OCI-LY1 (cell line): Measurements from ENCODE around the gene TIMM22.
"Not testable (repeated sequence)": the region's sequence is repeated elsewhere in the genome, so short reads cannot be mapped to it uniquely, and the experiment has no call there.

Experiments used
- H2AFZ ChIP-seq: fragments of 200-600 bp; sonication (generic), shearing (Covaris generic); 2 replicates; pipeline ENCODE4 v1.6.0; 2014; ENCODE audit warnings: antibody characterized with exemption, mild to moderate bottlenecking, low read length
- H3F3A ChIP-seq: fragments of 200-600 bp; sonication (generic), shearing (Covaris generic); 2 replicates; pipeline ENCODE4 v1.6.0; 2014; ENCODE audit warnings: mild to moderate bottlenecking, antibody characterized with exemption, low read length, moderate library complexity; ENCODE audit not compliant: insufficient read depth
- H3K27ac ChIP-seq: fragments of 200-600 bp; sonication (generic); 2 replicates; pipeline ENCODE4 v1.5.1; 2014; ENCODE audit warnings: low read length, mixed run types, mild to moderate bottlenecking, low read depth; ENCODE audit not compliant: poor library complexity, severe bottlenecking
- H3K27me3 ChIP-seq: fragments of 200-600 bp; sonication (generic); 2 replicates; pipeline ENCODE4 v1.6.0; 2014; ENCODE audit warnings: antibody characterized with exemption, mild to moderate bottlenecking, low read length, moderate library complexity; ENCODE audit not compliant: insufficient read depth
- H3K36me3 ChIP-seq: fragments of 200-600 bp; sonication (generic); 2 replicates; pipeline ENCODE4 v1.6.1; 2014; ENCODE audit warnings: mild to moderate bottlenecking, antibody characterized with exemption, low read length, moderate library complexity, mixed read lengths; ENCODE audit not compliant: insufficient read depth
- H3K4me1 ChIP-seq: fragments of 200-600 bp; sonication (generic); 2 replicates; pipeline ENCODE4 v1.5.1; 2014; ENCODE audit warnings: mild to moderate bottlenecking, low read length, moderate library complexity; ENCODE audit not compliant: insufficient read depth, severe bottlenecking
- H3K4me2 ChIP-seq: fragments of 200-600 bp; sonication (generic), shearing (Covaris generic); 2 replicates; pipeline ENCODE4 v1.6.1; 2014; ENCODE audit warnings: low read length
- H3K4me3 ChIP-seq: fragments of 200-600 bp; sonication (generic); 2 replicates; pipeline ENCODE4 v1.5.1; 2014; ENCODE audit warnings: low read length, low read depth, mild to moderate bottlenecking, mixed read lengths; ENCODE audit not compliant: poor library complexity, severe bottlenecking
- H3K79me2 ChIP-seq: fragments of 200-600 bp; shearing (Covaris generic); 2 replicates; pipeline ENCODE4 v1.6.1; 2016; ENCODE audit warnings: mixed run types, low read length, mixed read lengths; ENCODE audit not compliant: insufficient read depth
- H3K9ac ChIP-seq: fragments of 200-600 bp; sonication (generic), shearing (Covaris generic); 2 replicates; pipeline ENCODE4 v1.6.1; 2014; ENCODE audit warnings: mild to moderate bottlenecking, low read length, mixed read lengths
- H3K9me2 ChIP-seq: fragments of 200-600 bp; sonication (generic), shearing (Covaris generic); 2 replicates; pipeline ENCODE4 v1.6.1; 2014; ENCODE audit warnings: low read depth, mild to moderate bottlenecking, low read length, mixed read lengths
- H3K9me3 ChIP-seq: fragments of 200-600 bp; shearing (Covaris generic); 2 replicates; pipeline ENCODE4 v1.6.1; 2014; ENCODE audit warnings: low read length, mixed read lengths
- H4K20me1 ChIP-seq: fragments of 200-600 bp; sonication (generic), shearing (Covaris generic); 2 replicates; pipeline ENCODE4 v1.6.0; 2016; ENCODE audit warnings: mild to moderate bottlenecking, low read length; ENCODE audit not compliant: insufficient read depth
- EZH2 ChIP-seq: fragments of 200-600 bp; sonication (generic), shearing (Covaris generic); IDR thresholded peaks from 2 replicates; pipeline ENCODE4 v1.8.0; 2017; ENCODE audit warnings: borderline replicate concordance, mixed run types, mild to moderate bottlenecking, antibody characterized with exemption, low read length, moderate library complexity, mixed read lengths
- TF ChIP-seq, protein P1 (sequence below): fragments of 200-600 bp; sonication (generic), shearing (Covaris generic); IDR thresholded peaks from 2 replicates; pipeline ENCODE4 v1.5.1; 2017; ENCODE audit warnings: mild to moderate bottlenecking, antibody characterized with exemption, low read length, moderate library complexity, mixed read lengths

The TIMM22 gene

DNA sequence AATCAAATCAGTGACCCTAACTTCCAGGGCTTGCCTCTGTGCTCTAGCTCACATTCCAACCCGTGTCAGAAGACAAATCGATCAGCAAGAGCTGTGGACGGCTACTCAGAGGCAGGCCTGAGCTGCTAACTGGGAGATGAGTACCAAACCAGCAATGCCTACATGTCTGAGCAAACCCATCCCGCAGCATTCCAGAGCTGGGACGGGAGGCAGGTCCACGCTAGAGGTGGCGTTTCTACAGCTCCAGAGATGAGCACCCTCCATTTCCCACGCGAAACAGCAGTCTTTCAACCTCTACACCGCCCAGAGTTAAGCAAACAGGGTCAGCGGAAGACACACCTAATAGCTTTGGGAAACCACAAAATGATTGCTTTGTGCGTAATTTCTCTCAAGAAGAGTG lies 23.9 kb upstream of the TIMM22 start:
- Histone ChIP-seq H3K27me3 (no peaks in the 10 kb centered on the region; the same call in 1 of the 2 replicates), H3K9me3 (no peaks in the 10 kb centered on the region), H3K36me3 (no peaks in the 10 kb centered on the region), H3F3A (no peaks in the 10 kb centered on the region), H3K4me1 (no peaks in the 10 kb centered on the region), H3K4me2 (no peak overlapping the region), H3K27ac (no peak overlapping the region), H3K9ac (no peak overlapping the region), H4K20me1 (no peaks in the 10 kb centered on the region), H3K9me2 (no peaks in the 10 kb centered on the region), H3K79me2 (no peaks in the 10 kb centered on the region), H3K4me3 (no peak overlapping the region), H2AFZ (no peak overlapping the region)
- TF ChIP-seq, protein P1, sequence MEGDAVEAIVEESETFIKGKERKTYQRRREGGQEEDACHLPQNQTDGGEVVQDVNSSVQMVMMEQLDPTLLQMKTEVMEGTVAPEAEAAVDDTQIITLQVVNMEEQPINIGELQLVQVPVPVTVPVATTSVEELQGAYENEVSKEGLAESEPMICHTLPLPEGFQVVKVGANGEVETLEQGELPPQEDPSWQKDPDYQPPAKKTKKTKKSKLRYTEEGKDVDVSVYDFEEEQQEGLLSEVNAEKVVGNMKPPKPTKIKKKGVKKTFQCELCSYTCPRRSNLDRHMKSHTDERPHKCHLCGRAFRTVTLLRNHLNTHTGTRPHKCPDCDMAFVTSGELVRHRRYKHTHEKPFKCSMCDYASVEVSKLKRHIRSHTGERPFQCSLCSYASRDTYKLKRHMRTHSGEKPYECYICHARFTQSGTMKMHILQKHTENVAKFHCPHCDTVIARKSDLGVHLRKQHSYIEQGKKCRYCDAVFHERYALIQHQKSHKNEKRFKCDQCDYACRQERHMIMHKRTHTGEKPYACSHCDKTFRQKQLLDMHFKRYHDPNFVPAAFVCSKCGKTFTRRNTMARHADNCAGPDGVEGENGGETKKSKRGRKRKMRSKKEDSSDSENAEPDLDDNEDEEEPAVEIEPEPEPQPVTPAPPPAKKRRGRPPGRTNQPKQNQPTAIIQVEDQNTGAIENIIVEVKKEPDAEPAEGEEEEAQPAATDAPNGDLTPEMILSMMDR, result no peak
- TF ChIP-seq EZH2, result no peak

DNA sequence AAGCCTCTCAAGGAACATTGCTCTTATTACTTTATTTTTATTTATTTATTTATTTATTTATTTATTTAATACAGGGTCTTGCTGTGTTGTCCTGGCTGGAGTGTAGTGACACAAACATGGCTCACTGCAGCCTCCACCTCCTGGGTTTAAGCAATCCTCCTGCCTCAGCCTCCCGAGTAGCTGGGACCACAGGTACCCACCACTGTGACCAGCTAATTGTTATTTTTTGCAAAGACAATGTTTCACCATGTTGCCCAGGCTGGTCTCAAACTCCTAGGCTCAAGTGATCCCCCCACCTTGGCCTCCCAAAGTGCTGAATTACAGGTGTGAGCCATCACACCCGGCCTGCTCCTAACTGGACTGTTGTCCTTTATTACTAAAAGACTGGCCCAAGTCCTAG lies 22.2 kb upstream of the TIMM22 start:
- H3K4me3 ChIP-seq, H2AFZ ChIP-seq, H3K9me3 ChIP-seq, H4K20me1 ChIP-seq, H3K4me1 ChIP-seq, H3K27ac ChIP-seq, H3F3A ChIP-seq, H3K79me2 ChIP-seq, H3K9me2 ChIP-seq, H3K9ac ChIP-seq, H3K4me2 ChIP-seq, H3K36me3 ChIP-seq, H3K27me3 ChIP-seq: not testable (repeated sequence)

DNA sequence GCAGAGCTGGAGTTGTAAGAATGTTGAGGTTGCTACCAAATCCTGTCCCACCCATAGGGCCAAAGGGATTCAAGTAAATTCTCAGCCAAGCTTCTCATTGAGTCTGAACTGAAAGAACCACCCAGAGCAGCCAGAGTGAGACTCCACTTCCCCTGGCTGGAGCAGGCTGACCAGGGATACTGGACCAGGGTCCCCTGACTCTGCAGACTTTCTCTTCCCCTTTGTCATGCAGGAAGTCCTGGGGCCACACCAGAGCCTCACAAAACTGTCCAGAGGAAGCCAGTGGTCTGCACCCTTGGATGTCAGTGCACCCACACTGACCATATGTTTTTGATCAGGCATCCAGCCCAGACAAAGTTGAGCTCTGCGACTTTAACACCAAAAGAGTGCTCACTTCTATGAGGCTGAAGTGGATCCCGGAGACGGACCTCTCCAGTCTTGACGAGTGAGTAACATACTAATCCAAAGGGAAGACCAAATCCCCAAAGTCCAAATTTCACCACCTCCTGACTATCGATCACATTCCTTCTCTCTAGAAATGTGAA lies 21.5 kb upstream of the TIMM22 start:
- H3K27me3 ChIP-seq, result no peaks in the 10 kb centered on the region
- no peak overlapping the region for H3K9ac ChIP-seq
- no peaks in the 10 kb centered on the region for H3F3A ChIP-seq
- H3K4me2 ChIP-seq, result no peak overlapping the region
- no peaks in the 10 kb centered on the region for H3K36me3 ChIP-seq
- H3K27ac ChIP-seq, result no peak overlapping the region
- H4K20me1 ChIP-seq, result no peaks in the 10 kb centered on the region
- TF ChIP-seq, protein P1, result no peak
- no peak for TF ChIP-seq EZH2
- no peaks in the 10 kb centered on the region for H3K9me2 ChIP-seq
- H2AFZ ChIP-seq, result no peak overlapping the region
- no peaks in the 10 kb centered on the region for H3K79me2 ChIP-seq
- no peaks in the 10 kb centered on the region for H3K9me3 ChIP-seq
- H3K4me3 ChIP-seq, result no peak overlapping the region
- H3K4me1 ChIP-seq, result peaks cover 10% of the 10 kb centered on the region

DNA sequence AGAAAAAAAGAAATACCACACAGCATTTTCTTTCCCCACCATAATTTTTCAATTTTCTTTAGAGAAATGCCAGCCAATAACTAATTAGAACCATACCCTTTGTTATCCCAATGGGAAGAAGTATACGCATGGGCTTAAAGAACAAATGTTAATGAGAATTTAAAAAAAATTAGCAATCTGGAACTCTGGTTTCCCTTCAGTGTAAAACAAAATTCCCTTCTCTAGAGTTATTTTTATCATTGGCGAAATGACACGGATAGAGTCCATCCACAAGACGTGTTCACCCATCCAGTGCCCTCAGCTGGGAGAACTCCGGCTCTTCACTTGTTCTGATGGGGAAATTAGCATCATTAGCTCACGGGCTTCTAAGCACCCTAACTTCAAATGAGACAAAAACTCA lies 20.6 kb upstream of the TIMM22 start:
- no peaks in the 10 kb centered on the region for H3K79me2 ChIP-seq
- H3K9me2 ChIP-seq, result no peaks in the 10 kb centered on the region
- H3K9ac ChIP-seq, result no peak overlapping the region
- H4K20me1 ChIP-seq, result no peaks in the 10 kb centered on the region
- H3K4me1 ChIP-seq, result peaks cover 11% of the 10 kb centered on the region
- H3K27me3 ChIP-seq, result no peaks in the 10 kb centered on the region
- H3K4me3 ChIP-seq, result no peak overlapping the region
- H3K27ac ChIP-seq, result no peak overlapping the region
- H3K36me3 ChIP-seq, result no peaks in the 10 kb centered on the region
- no peak overlapping the region for H3K4me2 ChIP-seq
- no peaks in the 10 kb centered on the region for H3F3A ChIP-seq
- no peak overlapping the region for H2AFZ ChIP-seq
- no peak for TF ChIP-seq EZH2
- TF ChIP-seq, protein P1, result no peak
- no peaks in the 10 kb centered on the region for H3K9me3 ChIP-seq
